GM12891 (cell line): Measurements from ENCODE around the gene TLR2.

Source experiments
- POLR2A ChIP-seq: IDR thresholded peaks from 2 replicates; pipeline ENCODE4 v1.6.1; 2011; ENCODE audit warnings: low read depth, low read length, control low read depth
- POLR2AphosphoS5 ChIP-seq: IDR thresholded peaks from 2 replicates; pipeline ENCODE4 v1.6.1; 2011; ENCODE audit warnings: low read depth, low read length, control low read depth
- POU2F2 ChIP-seq: IDR thresholded peaks from 2 replicates; pipeline ENCODE4 v1.6.1; 2011; ENCODE audit warnings: low read depth, mild to moderate bottlenecking, control low read depth, low read length, moderate library complexity
- TAF1 ChIP-seq: IDR thresholded peaks from 2 replicates; pipeline ENCODE4 v1.6.1; 2011; ENCODE audit warnings: low read depth, low read length, control low read depth

GRCh38 chr4:153704522-153704921 is 20.4 kb downstream of the TLR2 start:
- TF ChIP-seq POLR2A (no peak), POLR2AphosphoS5 (no peak), TAF1 (no peak), POU2F2 (no peak)
